UCSD-AML1 (cell line): Measurements from ENCODE around the gene HOOK1.

ENCODE experiments used
- DNase-seq: peaks from one replicate; lab custom pipeline; 2025; ENCODE audit not compliant: unreplicated experiment; lab: John Stamatoyannopoulos, UW

The HOOK1 gene

GRCh38 chr1:59814901-59815825, at the start of gene HOOK1:
TSS of gene HOOK1 (plus strand) at chr1:59814949. CDS start at chr1:59815118, 169 bp downstream.
- no peak for DNase-seq

GRCh38 chr1:59765011-59765730, 49.6 kb upstream of the HOOK1 start:
- DNase-seq, result no peak

GRCh38 chr1:59766227-59766855, 48.4 kb upstream of the HOOK1 start:
- no peak for DNase-seq

- no peak for DNase-seq
Observed at GRCh38 chr1:59767119-59767518, 47.6 kb upstream of the HOOK1 start.

GRCh38 chr1:59768792-59769735, 45.7 kb upstream of the HOOK1 start:
- DNase-seq, result no peak

GRCh38 chr1:59769736-59770095, 45.0 kb upstream of the HOOK1 start:
- no peak for DNase-seq

- DNase-seq, result no peak
Observed at GRCh38 chr1:59771361-59771760, 43.4 kb upstream of the HOOK1 start.

GRCh38 chr1:59775480-59775879, 39.3 kb upstream of the HOOK1 start:
- DNase-seq, result no peak

- DNase-seq, result no peak
Observed at GRCh38 chr1:59776960-59777852, 37.5 kb upstream of the HOOK1 start.

- no peak for DNase-seq
Observed at GRCh38 chr1:59779949-59780348, 34.8 kb upstream of the HOOK1 start.

GRCh38 chr1:59788825-59789224, 25.9 kb upstream of the HOOK1 start:
- no peak for DNase-seq

GRCh38 chr1:59798600-59798999, 16.1 kb upstream of the HOOK1 start:
- DNase-seq, result no peak

- DNase-seq, result no peak
Observed at GRCh38 chr1:59803458-59804038, 11.2 kb upstream of the HOOK1 start.

GRCh38 chr1:59804301-59804700, 10.4 kb upstream of the HOOK1 start:
- DNase-seq, result no peak

GRCh38 chr1:59805554-59805953, 9.2 kb upstream of the HOOK1 start:
- DNase-seq, result no peak

- no peak for DNase-seq
Observed at GRCh38 chr1:59814180-59814900, 409 bp upstream of the HOOK1 start.

- DNase-seq, result no peak
Observed at GRCh38 chr1:59815892-59816291, 1.1 kb downstream of the HOOK1 start.

- no peak for DNase-seq
Observed at GRCh38 chr1:59816318-59816878, 1.6 kb downstream of the HOOK1 start.
